HepG2 (cell line): ENCODE measurements around the gene PLRG1. TPM values are rescaled to one million over a fixed set of nuclear protein-coding genes. Genes with fewer than 3 reads are reported as not detected.

Experiments used
- ARNTL ChIP-seq: sonication (generic); formaldehyde crosslinking; IDR thresholded peaks from 2 replicates; pipeline ENCODE4 v1.4.0; 2020; ENCODE audit warnings: mild to moderate bottlenecking, missing genetic modification reagents
- ATAD3A ChIP-seq: sonication (generic); formaldehyde crosslinking; IDR thresholded peaks from 2 replicates; pipeline ENCODE4 v1.4.0; 2020; ENCODE audit warnings: missing genetic modification reagents
- CBX1 ChIP-seq: IDR thresholded peaks from one replicate; pipeline ENCODE4 v1.6.1; 2016; ENCODE audit warnings: antibody characterized with exemption, low read depth
- CEBPG ChIP-seq: IDR thresholded peaks from 2 replicates; pipeline ENCODE4 v1.6.1; 2016
- GFI1 ChIP-seq: sonication (generic); formaldehyde crosslinking; IDR thresholded peaks from 2 replicates; pipeline ENCODE4 v1.5.0; 2020; ENCODE audit warnings: missing genetic modification reagents, mild to moderate bottlenecking, borderline replicate concordance
- HDAC2 ChIP-seq: sonication (generic); formaldehyde crosslinking; IDR thresholded peaks from 2 replicates; pipeline ENCODE4 v1.4.0; 2020; ENCODE audit warnings: missing genetic modification reagents
- HNRNPLL ChIP-seq: fragments of 200-400 bp; formaldehyde crosslinking; IDR thresholded peaks from 2 replicates; pipeline ENCODE4 v1.6.1; 2017; ENCODE audit warnings: mild to moderate bottlenecking, low read depth, low read length; ENCODE audit not compliant: poor library complexity, severe bottlenecking
- IRF2 ChIP-seq: IDR thresholded peaks from 2 replicates; pipeline ENCODE4 v1.6.1; 2018; ENCODE audit warnings: missing genetic modification reagents, missing compliant biosample characterization
- JUN ChIP-seq: sonication (generic); formaldehyde crosslinking; IDR thresholded peaks from 2 replicates; pipeline ENCODE4 v1.4.0; 2020; ENCODE audit warnings: mild to moderate bottlenecking, missing genetic modification reagents
- KDM5B ChIP-seq: sonication (generic); formaldehyde crosslinking; IDR thresholded peaks from 2 replicates; pipeline ENCODE4 v1.4.0; 2020; ENCODE audit warnings: missing genetic modification reagents, mild to moderate bottlenecking, borderline replicate concordance
- MTA1 ChIP-seq: sonication (generic); formaldehyde crosslinking; IDR thresholded peaks from 2 replicates; pipeline ENCODE4 v1.4.0; 2020; ENCODE audit warnings: missing genetic modification reagents, mild to moderate bottlenecking, borderline replicate concordance
- PHB2 ChIP-seq: fragments of 450-650 bp; IDR thresholded peaks from 2 replicates; pipeline ENCODE4 v1.6.1; 2018; ENCODE audit not compliant: partially characterized antibody
- SIN3B ChIP-seq: fragments of 150-350 bp; IDR thresholded peaks from 2 replicates; pipeline ENCODE4 v1.6.1; 2014; ENCODE audit warnings: low read length
- STAT6 ChIP-seq: sonication (generic); formaldehyde crosslinking; IDR thresholded peaks from 2 replicates; pipeline ENCODE4 v1.4.0; 2020; ENCODE audit warnings: missing genetic modification reagents, mild to moderate bottlenecking, borderline replicate concordance
- SUZ12 ChIP-seq: fragments of 150-350 bp; IDR thresholded peaks from 2 replicates; pipeline ENCODE4 v1.6.1; 2014; ENCODE audit warnings: low read depth, low read length
- TGIF2 ChIP-seq: IDR thresholded peaks from 2 replicates; pipeline ENCODE4 v1.6.1; 2016; ENCODE audit warnings: control low read depth, missing compliant biosample characterization
- THYN1 ChIP-seq: sonication (generic); formaldehyde crosslinking; IDR thresholded peaks from 2 replicates; pipeline ENCODE4 v1.8.1; 2023; ENCODE audit warnings: low read depth, mild to moderate bottlenecking, moderate library complexity, missing genetic modification reagents, borderline replicate concordance
- TRIM22 ChIP-seq: fragments of 450-650 bp; IDR thresholded peaks from 2 replicates; pipeline ENCODE4 v1.6.1; 2017
- ZBTB7B ChIP-seq: sonication (generic); formaldehyde crosslinking; IDR thresholded peaks from 2 replicates; pipeline ENCODE4 v1.4.0; 2020; ENCODE audit warnings: missing genetic modification reagents
- ZNF121 ChIP-seq: sonication (generic); formaldehyde crosslinking; IDR thresholded peaks from 2 replicates; pipeline ENCODE4 v1.5.0; 2020; ENCODE audit warnings: mild to moderate bottlenecking, missing genetic modification reagents
- ZNF232 ChIP-seq: sonication (generic); formaldehyde crosslinking; IDR thresholded peaks from 2 replicates; pipeline ENCODE4 v1.4.0; 2020; ENCODE audit warnings: missing genetic modification reagents, borderline replicate concordance
- ZNF317 ChIP-seq: sonication (generic); formaldehyde crosslinking; IDR thresholded peaks from 2 replicates; pipeline ENCODE4 v1.5.0; 2020; ENCODE audit warnings: mild to moderate bottlenecking, missing genetic modification reagents
- ZNF652 ChIP-seq: IDR thresholded peaks from 2 replicates; pipeline ENCODE4 v1.6.1; 2016; ENCODE audit warnings: low read depth, borderline replicate concordance
- ZNF780A ChIP-seq: sonication (generic); formaldehyde crosslinking; IDR thresholded peaks from 2 replicates; pipeline ENCODE4 v1.8.0; 2022; ENCODE audit warnings: mild to moderate bottlenecking, missing genetic modification reagents, moderate library complexity
- polyA plus RNA-seq, 8 experiments: library from polyadenylated mRNA; depleted of rRNA in 3 of 8; stranded (reverse) in 7 of 8; unstranded in 1 of 8; fragments of >200 nt; fragmentation: Illumina TruSeq in 4 of 8; extraction: Trizol in 4 of 8; gene quantifications; 2 replicates each; pipeline versions ENCODE4 v1.2.1 to v1.2.3, GENCODE V29; 2011 to 2016; ENCODE audit warnings: low read depth in 4 of 8, missing spikeins in 1 of 8, mixed read lengths in 1 of 8; ENCODE audit not compliant: insufficient read depth in 1 of 8
- total RNA-seq, 5 experiments: library from RNA; depleted of rRNA; stranded (reverse); fragments of >200 nt; fragmentation: Illumina TruSeq; extraction: Trizol; gene quantifications; 2 replicates each; pipeline ENCODE4 v1.2.3, GENCODE V29; 2016; ENCODE audit warnings: low read depth in 1 of 5
- TF ChIP-seq, protein P1 (sequence below): sonication (generic); formaldehyde crosslinking; IDR thresholded peaks from 2 replicates; pipeline ENCODE4 v1.4.0; 2020; ENCODE audit warnings: missing genetic modification reagents

The PLRG1 gene
- total and polyA plus RNA-seq, 2 of the 13 experiments (the other 11 are each of a cell fraction or from before 2014, with no cell fraction given): 77.3 to 110 TPM

GRCh38 chr4:154559494-154560418, 9.6 kb upstream of the PLRG1 start (continued):
- TF ChIP-seq STAT6 (CRISPR knock-in tag) (peak; percentile 71), TRIM22 (no peak), ZNF232 (CRISPR knock-in tag) (peak; percentile 63; the same call in 1 of the 2 replicates), ZNF780A (CRISPR knock-in tag) (no peak), ZBTB7B (CRISPR knock-in tag) (peak; percentile 69; the same call in 1 of the 2 replicates), TGIF2 (CRISPR knock-in tag) (peak; percentile 93), MTA1 (CRISPR knock-in tag) (no peak), ZNF317 (CRISPR knock-in tag) (peak; percentile 17; the same call in 1 of the 2 replicates), CEBPG (CRISPR knock-in tag) (peak; percentile 95), ZNF652 (CRISPR knock-in tag) (peak; percentile 36; the same call in 1 of the 2 replicates), SUZ12 (no peak), HNRNPLL (no peak), CBX1 (no peak), ZNF121 (CRISPR knock-in tag) (peak; percentile 64; the same call in 1 of the 2 replicates), KDM5B (CRISPR knock-in tag) (no peak), ARNTL (CRISPR knock-in tag) (0 out of 2 replicates have a peak, but pooled peaks have one; percentile 57), SIN3B (no peak), HDAC2 (CRISPR knock-in tag) (peak; percentile 99), PHB2 (no peak), GFI1 (CRISPR knock-in tag) (peak; percentile 99), IRF2 (CRISPR knock-in tag) (peak; percentile 87), THYN1 (CRISPR knock-in tag) (no peak), ATAD3A (CRISPR knock-in tag) (no peak), JUN (CRISPR knock-in tag) (0 out of 2 replicates have a peak, but pooled peaks have one; percentile 65)
- TF ChIP-seq, protein P1, sequence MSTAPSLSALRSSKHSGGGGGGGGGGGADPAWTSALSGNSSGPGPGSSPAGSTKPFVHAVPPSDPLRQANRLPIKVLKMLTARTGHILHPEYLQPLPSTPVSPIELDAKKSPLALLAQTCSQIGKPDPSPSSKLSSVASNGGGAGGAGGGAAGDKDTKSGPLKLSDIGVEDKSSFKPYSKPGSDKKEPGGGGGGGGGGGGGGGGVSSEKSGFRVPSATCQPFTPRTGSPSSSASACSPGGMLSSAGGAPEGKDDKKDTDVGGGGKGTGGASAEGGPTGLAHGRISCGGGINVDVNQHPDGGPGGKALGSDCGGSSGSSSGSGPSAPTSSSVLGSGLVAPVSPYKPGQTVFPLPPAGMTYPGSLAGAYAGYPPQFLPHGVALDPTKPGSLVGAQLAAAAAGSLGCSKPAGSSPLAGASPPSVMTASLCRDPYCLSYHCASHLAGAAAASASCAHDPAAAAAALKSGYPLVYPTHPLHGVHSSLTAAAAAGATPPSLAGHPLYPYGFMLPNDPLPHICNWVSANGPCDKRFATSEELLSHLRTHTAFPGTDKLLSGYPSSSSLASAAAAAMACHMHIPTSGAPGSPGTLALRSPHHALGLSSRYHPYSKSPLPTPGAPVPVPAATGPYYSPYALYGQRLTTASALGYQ: peak; percentile 94
